ENCODE measurements around the gene PSME4.
"Not testable (repeated sequence)": the region's sequence is repeated elsewhere in the genome, so short reads cannot be mapped to it uniquely, and the experiment has no call there.

The PSME4 gene

DNA sequence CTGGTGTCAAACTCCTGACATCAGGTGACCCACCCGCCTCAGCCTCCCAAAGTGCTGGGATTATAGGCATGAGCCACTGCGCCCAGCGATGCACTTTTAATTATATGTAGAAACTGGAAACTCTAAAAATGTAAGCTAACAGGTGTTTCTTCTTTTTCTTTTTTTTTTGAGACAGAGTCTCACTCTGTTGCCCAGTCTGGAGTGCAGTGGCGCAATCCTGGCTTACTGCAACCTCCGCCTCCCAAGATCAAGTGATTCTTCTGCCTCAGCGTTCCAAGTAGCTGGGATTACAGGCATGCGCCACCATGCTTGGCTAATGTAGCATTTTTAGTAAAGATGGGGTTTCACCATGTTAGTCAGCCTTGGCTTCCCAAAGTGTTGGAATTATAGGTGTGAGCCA, 129.1 kb downstream of the PSME4 start:
- DNase-seq: not testable (repeated sequence)

DNA sequence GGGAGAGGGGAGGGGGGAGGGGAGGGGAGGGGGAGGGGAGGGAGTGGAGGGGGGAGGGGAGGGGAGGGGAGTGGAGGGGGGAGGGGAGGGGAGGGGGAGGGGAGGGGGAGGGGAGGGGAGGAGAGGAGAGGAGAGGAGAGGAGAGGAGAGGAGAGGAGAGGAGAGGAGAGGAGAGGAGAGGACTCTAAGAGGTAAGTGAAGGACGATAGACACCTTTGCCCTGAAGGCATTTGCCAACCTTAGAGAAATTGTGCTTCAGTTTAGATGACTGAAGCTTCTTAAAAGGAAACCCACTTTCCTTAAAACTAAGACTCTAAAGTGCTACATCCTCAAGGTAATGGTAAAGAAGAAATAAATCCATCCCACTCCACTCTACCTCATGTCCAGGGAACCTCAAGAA, 130.2 kb downstream of the PSME4 start:
- DNase-seq: no peak

DNA sequence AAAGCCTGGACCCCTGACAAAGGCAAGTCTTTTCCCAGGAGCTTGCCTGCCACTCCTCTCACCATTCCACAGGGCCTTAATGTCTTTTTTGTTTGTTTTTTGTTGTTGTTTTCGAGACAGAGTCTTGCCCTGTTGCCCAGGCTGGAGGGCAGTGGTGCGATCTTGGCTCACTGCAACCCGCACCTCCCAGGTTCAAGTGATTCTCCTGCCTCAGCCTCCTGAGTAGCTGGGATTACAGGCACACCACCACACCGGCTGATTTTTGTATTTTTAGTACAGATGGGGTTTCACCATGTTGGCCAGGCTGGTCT, 140.9 kb downstream of the PSME4 start:
- DNase-seq: not testable (repeated sequence)

DNA sequence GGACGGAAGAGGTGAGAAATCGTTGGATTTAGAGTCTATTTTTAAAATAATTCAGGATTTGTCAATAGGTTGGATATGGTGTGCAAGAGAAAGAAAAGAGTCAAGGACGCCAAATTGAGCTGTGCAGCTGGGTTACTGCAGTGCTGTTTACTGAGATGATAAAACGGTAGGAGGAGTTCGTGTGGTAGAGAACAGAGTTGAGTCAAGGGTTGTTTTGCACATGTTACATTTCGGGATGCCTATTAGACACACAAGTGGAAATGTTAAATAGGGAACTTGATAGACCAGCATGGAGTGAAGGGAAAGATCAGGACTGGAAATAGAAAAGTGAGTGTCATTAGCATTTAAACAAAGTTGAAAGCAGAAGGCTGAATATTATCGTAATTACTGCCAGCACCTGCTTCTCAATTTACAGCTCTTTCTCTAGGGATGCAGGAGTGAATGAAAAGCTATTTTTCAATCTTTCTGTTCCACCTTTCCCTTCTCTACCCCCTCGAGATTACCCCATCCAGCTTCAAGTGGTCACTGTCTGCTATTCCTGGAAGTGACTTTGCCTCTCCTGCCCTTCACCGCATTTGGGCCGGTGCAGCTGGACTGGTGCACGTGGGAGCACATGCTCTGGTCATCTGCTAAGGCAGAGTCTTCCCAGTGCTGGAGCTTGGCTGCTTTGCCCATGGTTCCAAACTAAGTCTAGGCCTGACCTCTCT, 141.4 kb downstream of the PSME4 start:
- DNase-seq: no peak

DNA sequence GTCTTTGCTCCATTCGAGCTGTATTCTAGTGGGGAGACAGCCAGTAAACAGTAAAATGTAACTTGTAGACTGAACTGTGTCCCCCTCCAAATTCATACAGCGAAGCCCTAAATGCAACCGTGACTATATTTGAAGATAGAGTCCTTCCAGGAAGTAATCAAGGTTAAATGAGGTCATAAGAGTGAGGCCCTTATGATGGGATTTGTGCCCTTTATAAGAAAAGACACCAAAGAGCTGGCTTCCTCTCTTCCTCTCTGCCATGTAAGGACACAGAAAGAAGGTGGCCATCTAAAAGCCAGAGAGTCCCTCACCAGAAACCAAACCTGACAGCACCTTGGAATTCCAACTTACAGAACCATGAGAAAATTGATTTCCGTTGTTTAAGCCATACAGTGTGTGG, 142.5 kb downstream of the PSME4 start:
- DNase-seq: no peak

DNA sequence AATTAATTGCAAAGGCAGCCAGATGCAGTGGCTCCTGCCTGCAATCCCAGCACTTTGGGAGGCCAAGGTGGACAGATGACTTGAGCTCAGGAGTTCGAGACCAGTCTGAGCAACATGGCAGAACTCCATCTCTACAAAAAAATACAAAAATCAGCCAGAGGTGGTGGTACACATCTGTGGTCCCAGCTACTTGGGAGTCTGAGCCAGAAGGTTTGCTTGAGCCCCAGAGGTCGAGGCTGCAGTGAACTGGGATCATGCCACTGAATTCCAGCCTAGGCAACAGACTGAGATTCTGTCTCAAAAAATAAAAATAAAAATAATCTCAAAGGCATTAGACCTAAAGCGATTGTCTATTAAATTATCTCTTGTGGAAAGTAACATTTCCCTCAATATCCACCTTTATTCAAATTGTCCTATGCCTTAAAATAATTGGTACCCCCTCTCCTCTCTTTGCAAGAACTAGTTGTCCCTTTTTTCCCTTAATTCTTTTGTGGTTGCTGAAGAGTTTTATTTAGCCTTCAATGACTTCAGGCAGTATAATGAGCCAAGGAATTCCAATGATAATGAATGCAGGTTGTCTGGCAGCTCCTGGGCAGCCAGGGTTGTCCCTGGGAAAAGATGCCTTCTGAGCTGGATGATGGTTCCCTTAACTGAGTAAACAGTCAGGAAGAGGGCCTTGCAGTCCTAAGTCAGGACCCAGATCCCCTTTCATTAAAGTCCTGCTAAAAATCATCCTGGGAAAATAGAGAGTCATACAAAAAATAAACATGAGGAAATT, 143.2 kb downstream of the PSME4 start:
- DNase-seq: no peak

DNA sequence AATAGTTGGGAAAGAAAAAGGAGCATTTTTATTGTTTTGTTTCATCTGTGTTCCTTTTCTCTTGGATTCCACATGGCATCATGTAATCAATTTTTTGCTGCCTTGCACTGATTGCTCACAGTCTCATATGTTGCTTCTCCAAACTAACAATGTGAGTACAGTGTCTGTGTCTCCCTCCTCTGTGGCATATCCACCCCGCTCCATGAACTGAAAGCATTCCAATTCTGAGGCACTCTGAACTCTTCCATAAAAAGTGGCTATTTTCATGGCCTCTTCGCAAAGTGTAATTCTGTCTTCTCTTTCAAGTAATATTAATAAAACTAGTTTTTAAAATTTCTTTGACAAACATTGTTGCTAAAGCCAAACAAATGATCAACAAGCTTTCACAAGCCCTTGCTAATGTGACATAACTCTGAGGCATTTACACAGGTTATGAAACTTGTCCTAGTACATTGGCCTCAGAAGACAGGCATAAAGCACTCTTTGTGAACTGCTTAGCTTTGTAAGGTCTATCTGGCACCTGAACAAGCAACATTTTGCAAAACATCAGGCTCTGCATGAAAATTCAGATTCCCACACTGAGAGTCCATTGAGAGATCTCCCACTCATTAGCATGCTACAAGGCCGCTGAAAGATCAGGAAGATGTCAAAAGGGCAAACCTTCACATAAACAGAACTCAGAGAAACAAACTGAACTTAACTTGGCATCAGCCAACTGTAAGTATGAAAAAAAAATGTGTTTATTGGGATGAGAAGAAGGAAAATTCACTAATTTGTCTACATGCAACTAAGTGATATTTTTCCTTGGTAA, 144.0 kb downstream of the PSME4 start:
- DNase-seq: no peak

DNA sequence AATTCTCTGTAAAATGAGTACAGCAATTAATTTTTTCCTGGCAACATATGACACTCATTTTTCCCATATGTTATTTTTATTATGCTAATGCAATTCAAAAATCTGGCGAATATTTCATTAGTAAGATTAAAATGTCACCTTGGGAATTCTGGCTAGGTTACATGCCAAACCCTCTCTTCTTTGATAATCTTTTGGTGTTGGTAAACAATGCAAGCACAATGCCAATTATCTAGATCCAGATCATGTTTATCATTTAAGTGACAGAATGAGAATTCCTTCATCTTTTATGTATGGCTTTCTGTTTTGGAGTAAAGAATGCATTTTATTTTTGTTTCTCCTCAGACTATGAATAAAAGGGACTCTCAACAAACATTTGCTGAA, 144.8 kb downstream of the PSME4 start:
- DNase-seq: no peak

DNA sequence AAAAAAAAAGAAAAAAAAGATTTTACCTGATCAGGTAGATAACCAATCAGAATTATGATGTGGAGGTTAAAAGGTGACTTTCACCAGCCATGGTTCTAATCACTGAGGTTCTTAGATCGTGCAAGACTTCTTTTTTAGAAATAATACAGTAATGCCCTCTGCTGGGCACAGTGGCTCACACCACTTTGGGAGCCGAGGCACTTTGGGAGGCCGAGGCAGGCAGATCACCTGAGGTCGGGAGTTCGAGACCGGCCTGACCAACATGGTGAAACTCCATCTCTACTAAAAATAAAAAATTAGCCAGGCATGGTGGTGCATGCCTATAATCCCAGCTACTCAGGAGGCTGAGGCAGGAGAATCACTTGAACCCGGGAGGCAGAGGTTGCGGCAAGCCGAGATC, 147.2 kb downstream of the PSME4 start:
- not testable (repeated sequence) for DNase-seq

DNA sequence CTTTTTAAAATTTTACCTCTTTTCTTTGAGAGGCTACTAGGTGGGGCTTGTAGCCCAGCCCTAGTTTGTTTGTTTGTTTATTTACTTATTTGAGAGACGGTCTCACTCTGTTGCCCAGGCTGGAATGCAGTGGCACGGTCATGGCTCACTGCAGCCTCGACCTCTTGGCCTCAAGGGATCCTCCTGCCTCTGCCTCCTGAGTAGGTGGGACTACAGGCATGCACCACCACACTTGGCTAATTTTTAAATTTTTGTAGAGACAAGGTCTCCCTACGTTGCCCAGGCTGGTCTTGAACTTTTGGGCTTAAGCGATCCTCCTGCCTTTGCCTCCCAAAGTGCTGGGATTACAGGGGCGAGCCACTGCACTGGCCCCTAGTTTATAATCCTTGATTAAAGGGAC, 149.0 kb downstream of the PSME4 start:
- no peak for DNase-seq

DNA sequence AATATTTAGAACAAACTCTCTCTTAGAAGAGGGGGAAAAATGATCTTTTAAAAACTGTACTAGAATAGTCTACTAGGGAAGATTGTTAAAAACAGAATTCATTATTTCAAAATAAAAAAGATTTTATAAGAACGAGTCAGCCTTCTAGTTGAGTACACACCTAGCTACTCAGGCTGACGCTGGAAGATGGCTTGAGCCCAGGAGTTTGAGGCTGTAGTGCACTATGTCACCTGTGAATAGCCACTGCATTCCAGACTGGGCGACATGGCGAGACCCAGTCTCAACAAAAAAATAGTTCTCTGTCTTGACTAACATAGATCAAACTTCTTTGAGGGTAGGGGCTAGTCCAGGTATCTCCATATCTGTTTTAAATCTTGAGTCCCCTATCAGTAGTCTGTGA, 150.1 kb downstream of the PSME4 start:
- no peak for DNase-seq

DNA sequence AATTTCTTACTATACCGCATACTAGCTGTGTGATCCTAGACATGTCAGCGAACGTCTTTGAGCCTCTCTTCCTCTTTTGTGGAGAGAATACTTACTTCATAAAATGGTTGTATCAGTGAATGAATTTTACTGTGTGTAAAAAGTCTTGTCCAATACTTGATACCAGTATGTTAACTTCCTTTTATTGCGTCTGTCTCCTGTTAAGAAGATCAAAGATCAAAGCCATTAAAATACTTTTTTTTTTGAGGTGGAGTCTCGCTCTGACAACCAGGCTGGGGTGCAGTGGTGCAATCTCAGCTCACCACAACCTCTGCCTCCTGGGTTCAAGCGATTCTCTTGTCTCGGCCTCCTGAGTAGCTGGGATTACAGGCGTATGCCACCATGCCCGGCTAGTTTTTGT, 150.7 kb downstream of the PSME4 start:
- DNase-seq: no peak

DNA sequence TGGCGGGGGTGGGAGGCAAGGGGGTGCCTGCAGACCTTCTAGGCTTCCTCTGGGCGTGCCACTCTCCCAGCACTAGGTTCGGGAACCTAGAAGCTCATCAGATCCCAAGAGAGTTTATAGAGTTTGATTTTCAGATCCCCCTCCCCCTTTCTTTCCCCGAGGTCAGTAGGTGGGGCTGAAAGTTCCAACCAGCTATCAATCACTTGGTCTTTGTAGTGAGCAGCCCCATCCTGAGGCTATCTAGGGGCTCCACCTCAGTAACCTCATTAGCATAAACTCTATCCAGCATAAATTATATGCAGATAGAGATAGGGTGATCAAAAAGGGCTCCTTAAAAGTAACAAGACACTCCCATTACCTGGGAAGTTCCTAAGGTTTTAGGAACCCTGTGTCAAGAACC, 151.2 kb downstream of the PSME4 start:
- DNase-seq: no peak

DNA sequence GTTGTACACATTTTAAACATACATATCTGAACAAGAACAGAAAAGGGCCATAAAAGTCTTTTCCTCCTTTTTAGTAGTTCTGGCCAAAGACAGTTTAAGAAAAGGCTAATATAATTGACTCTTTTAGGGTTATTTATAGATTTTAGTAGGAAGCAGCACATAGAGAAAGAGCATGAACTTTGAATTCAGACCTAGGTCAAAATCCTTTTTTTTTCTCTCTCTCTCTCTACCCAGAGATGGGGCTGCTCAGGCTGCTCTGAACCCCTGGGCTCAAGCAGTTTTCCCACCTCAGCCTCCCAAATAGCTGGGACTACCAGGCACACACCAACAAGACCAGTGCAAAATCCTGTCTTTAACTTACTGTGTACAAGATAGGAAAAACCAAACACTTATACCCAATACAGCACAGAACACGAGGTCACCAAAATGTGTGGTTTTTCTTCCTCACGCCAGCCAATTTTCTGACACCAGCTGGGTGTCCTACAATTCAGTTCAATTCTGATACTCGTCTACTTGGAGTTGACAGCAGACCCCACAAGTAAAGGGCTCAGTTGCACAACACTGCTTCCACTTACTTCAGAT, 151.8 kb downstream of the PSME4 start:
- no peak for DNase-seq
